ENCODE data around the gene JPH4. TPM values are rescaled to one million over a fixed set of nuclear protein-coding genes. Genes with fewer than 3 reads are reported as not detected.

The JPH4 gene
- total RNA-seq, 4 donors from 2014 or later, result 0.19 to 2.0 (median 1.2) TPM

DNA sequence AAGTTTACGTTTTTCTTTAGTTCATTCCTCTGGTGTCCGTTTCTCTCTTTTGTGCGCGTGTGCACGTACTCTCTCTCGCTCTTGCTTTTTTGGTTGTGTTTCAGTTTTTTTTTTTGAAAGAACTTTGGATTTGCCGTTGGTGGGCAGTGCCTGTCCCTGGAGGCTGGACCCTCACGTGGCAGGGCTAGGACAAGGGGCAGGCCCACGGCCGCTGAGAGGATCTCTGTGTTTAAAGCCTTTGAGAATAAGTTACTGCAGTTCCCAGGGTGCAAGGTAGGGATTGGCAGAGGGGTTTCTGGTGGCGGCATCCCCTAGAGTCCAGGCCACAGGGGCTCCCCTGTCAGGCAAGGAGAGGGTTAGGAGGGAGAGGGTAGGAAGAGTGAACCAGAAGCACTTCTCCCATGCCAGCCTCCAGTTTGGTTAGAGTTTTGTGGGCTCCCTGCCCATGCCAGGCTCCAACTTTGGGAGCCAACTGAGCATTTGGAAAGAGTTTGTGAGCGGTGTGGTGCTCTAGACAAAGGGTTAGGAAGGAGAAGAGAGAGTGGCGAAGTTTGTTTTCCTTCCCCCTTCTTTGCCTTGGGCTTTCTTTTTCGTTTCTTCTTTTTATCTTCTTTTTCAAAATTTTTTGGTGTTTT, 57.6 kb downstream of the JPH4 start:
- TF ChIP-seq, protein P1, sequence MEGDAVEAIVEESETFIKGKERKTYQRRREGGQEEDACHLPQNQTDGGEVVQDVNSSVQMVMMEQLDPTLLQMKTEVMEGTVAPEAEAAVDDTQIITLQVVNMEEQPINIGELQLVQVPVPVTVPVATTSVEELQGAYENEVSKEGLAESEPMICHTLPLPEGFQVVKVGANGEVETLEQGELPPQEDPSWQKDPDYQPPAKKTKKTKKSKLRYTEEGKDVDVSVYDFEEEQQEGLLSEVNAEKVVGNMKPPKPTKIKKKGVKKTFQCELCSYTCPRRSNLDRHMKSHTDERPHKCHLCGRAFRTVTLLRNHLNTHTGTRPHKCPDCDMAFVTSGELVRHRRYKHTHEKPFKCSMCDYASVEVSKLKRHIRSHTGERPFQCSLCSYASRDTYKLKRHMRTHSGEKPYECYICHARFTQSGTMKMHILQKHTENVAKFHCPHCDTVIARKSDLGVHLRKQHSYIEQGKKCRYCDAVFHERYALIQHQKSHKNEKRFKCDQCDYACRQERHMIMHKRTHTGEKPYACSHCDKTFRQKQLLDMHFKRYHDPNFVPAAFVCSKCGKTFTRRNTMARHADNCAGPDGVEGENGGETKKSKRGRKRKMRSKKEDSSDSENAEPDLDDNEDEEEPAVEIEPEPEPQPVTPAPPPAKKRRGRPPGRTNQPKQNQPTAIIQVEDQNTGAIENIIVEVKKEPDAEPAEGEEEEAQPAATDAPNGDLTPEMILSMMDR (IDR thresholded peaks at IDR 0.05; ENCODE audit: low read depth), result no peak

DNA sequence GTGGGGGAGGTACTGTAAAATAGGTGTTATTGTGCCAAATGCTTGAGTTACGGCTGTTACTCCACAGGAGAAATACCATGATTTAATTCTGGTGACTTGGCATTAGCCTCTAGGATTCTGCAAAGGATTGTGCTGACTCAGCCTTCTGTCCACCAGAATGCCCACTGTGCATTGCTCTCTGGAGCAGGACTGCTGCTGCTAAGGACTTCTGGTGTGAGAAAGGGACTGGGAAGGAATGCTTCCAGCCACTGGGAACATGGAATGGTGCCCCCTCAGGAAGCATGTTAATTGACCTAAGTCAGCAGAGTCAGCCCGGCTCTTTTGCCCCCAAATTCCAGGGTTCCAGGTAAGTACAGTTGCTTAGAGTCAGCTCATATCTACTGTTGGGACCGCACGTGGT, 59.9 kb downstream of the JPH4 start:
- TF ChIP-seq, protein P1 (IDR thresholded peaks at IDR 0.05; ENCODE audit: low read depth), result no peak

Other genes with a start within 250 kb of the JPH4 start
- gene SLC22A17, start 225.9 kb downstream of the JPH4 start, total RNA-seq, result 1 to 10 TPM; 1.8 to 5.5 (median 4.2) TPM
- 10 to 100 TPM in 2 of 4 donors, 1 to 10 TPM in 2; 8.5 to 12.8 (median 9.8) TPM for gene EFS, start 213.6 kb downstream of the JPH4 start, total RNA-seq
- gene IL25, start 206.0 kb downstream of the JPH4 start, total RNA-seq, result not detected
- gene CMTM5, start 201.7 kb downstream of the JPH4 start, total RNA-seq, result not detected
- gene MYH6, start 170.5 kb downstream of the JPH4 start, total RNA-seq, result not detected
- not detected for gene MYH7, start 143.1 kb downstream of the JPH4 start, total RNA-seq
- 10 to 100 TPM; 20.5 to 43.4 (median 35.1) TPM for gene NGDN, start 109.1 kb downstream of the JPH4 start, total RNA-seq
- 1 to 10 TPM in 1 of 4 donors, under 1 TPM in 3; 0.33 to 1.4 (median 0.50) TPM for gene ZFHX2, start 27.0 kb downstream of the JPH4 start, total RNA-seq
- 10 to 100 TPM in 3 of 4 donors, 1 to 10 TPM in 1; 6.7 to 23.2 (median 18.4) TPM for gene THTPA, start 22.5 kb downstream of the JPH4 start, total RNA-seq
- 10 to 100 TPM; 25.3 to 49.6 (median 30.8) TPM for gene AP1G2, start 11.0 kb downstream of the JPH4 start, total RNA-seq
- not detected for gene DHRS2, start 57.6 kb upstream of the JPH4 start, total RNA-seq

Data from subcutaneous adipose tissue (tissue), 4 donors.